NCI-H748 (cell line): ENCODE data around the gene MRPS18B.

Experiments
- DNase-seq: peaks from one replicate; lab custom pipeline; 2025; ENCODE audit not compliant: unreplicated experiment; lab: John Stamatoyannopoulos, UW

The MRPS18B gene

GRCh38 chr6:30601815-30602641 is 15.6 kb upstream of the MRPS18B start:
- DNase-seq: no peak

GRCh38 chr6:30603961-30604360 is 13.7 kb upstream of the MRPS18B start:
- DNase-seq: no peak

- no peak for DNase-seq
These were observed 7.6 kb upstream of the MRPS18B start for GRCh38 chr6:30610065-30610464.

- no peak for DNase-seq
These were observed 6.3 kb upstream of the MRPS18B start for GRCh38 chr6:30611150-30611855.

GRCh38 chr6:30611856-30612194 is 5.8 kb upstream of the MRPS18B start:
- DNase-seq: no peak

GRCh38 chr6:30612213-30612612 is 5.4 kb upstream of the MRPS18B start:
- peak; percentile 24 for DNase-seq

GRCh38 chr6:30612687-30613248 is 4.9 kb upstream of the MRPS18B start:
- no peak for DNase-seq

GRCh38 chr6:30613251-30614043 is 4.2 kb upstream of the MRPS18B start:
- DNase-seq: no peak

- DNase-seq: peak; percentile 48
These were observed 3.4 kb upstream of the MRPS18B start for GRCh38 chr6:30614044-30614842.

GRCh38 chr6:30614843-30615218 is 2.8 kb upstream of the MRPS18B start:
- DNase-seq: peak; percentile 99

GRCh38 chr6:30615219-30615957 is 2.3 kb upstream of the MRPS18B start:
- DNase-seq: peak; percentile 88

- peak; percentile 76 for DNase-seq
These were observed 1.5 kb upstream of the MRPS18B start for GRCh38 chr6:30615958-30616810.

GRCh38 chr6:30616811-30617564 is 652 bp upstream of the MRPS18B start, which contains the start of gene PPP1R10:
PPP1R10 (minus strand) TSS chr6:30617243; CDS start chr6:30609944, 7,299 bp downstream.
- peak; percentile 100 for DNase-seq

- peak; percentile 32 for DNase-seq
These were observed 694 bp downstream of the MRPS18B start for GRCh38 chr6:30618270-30618797.

- DNase-seq: no peak
These were observed 1.9 kb downstream of the MRPS18B start for GRCh38 chr6:30619561-30619960.

GRCh38 chr6:30625511-30625910 is 7.9 kb downstream of the MRPS18B start:
- DNase-seq: no peak

- peak; percentile 93 for DNase-seq
These were observed 9.1 kb downstream of the MRPS18B start, which contains the start of gene ATAT1 for GRCh38 chr6:30626484-30627366. ATAT1 (plus strand) TSS chr6:30626874.
